ENCODE data around the gene RPL41.
"Not testable (repeated sequence)": the region's sequence is repeated elsewhere in the genome, so short reads cannot be mapped to it uniquely, and the experiment has no call there.

RPL41 gene

GRCh38 chr12:56154246-56154771 lies 37.9 kb downstream of the RPL41 start:
- DNase-seq (ENCODE audit: low read depth in 2 of 3, low spot score in 1 of 3), result no peak

- DNase-seq (ENCODE audit: low read depth in 2 of 3, low spot score in 1 of 3), result no peak
These were observed 38.4 kb downstream of the RPL41 start for GRCh38 chr12:56154818-56155217.

- no peak for DNase-seq (ENCODE audit: low read depth in 2 of 3, low spot score in 1 of 3)
These were observed 38.9 kb downstream of the RPL41 start for GRCh38 chr12:56155256-56155845.

DNA sequence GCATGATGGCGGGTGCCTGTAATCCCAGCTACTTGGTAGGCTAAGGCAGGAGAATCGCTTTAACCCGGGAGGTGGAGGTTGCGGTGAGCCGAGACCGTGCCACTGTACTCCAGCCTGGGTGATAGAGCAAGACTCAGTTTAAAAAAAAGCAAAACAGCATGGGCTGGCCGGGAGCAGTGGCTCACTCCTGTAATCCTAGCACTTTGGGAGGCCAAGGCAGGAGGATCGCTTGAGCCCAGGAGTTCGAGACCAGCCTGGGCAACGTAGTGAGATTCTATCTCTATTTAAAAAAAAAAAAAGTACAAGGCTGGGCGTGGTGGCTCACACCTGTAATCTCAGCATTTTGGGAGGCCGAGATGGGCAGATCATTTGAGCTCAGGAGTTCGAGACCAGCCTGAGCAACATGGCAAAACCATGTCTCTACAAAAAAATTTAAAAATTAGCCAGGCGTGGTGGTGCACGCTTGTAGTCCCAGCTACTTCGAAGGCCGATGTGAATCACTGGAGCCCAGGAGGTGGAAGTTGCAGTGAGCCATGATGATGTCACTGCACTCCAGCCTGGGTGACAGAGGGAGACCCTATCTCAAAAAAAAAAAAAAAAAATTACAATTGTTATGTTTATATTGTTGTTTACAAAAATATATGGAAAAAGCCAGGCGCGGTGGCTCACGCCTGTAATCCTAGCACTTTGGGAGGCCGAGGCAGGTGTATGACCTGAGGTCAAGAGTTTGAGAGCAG lies 40.2 kb downstream of the RPL41 start:
- DNase-seq (ENCODE audit: low read depth in 2 of 3, low spot score in 1 of 3), result not testable (repeated sequence)

DNA sequence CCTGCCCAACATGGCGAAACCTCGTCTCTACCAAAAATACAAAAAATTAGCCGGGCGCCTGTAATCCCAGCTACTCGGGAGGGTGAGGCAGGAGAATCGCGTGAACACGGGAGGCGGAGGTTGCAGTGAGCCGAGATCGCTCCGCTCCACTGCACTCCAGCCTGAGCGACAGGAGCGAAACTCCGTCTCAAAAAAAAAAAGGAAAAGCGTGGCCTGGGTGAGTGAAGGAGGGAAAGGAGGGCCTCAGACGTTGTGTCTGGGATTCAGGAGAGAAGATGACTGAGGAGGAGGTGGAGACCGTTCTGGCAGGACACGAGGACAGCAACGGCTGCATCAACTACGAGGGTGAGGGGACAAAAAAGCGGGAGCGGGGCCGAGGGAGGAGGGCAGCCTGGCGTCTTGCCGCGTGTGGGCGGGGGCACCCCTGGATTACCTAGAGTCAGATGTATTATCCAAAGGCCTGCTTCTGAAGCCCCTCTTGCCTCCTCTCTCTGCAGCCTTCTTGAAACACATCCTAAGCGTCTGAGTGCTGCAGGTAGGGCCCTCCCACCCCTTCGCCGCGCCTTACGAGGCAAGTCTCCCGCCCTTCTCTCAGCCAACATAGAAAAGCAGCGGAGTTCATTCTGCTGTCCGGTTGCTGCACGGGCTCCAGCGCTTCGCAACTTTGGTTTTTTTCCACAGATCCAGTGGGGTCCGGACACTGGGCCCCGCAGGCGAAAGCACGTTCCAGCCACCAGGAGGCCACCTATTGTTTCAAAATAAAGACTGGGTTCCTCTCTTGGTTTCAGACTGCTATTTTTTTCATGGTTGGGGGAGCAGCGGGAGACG lies 41.0 kb downstream of the RPL41 start:
- DNase-seq (ENCODE audit: low read depth in 2 of 3, low spot score in 1 of 3), result peak in 2 of 3 donors; percentile 35 to 50

- peak; percentile 89 to 93 (median 89) for DNase-seq (ENCODE audit: low read depth in 2 of 3, low spot score in 1 of 3)
These were observed 41.8 kb downstream of the RPL41 start, which contains the start of gene MYL6 for GRCh38 chr12:56158029-56158925. TSS of gene MYL6 (plus strand) at chr12:56158359. CDS start at chr12:56158402, 43 bp downstream.

DNA sequence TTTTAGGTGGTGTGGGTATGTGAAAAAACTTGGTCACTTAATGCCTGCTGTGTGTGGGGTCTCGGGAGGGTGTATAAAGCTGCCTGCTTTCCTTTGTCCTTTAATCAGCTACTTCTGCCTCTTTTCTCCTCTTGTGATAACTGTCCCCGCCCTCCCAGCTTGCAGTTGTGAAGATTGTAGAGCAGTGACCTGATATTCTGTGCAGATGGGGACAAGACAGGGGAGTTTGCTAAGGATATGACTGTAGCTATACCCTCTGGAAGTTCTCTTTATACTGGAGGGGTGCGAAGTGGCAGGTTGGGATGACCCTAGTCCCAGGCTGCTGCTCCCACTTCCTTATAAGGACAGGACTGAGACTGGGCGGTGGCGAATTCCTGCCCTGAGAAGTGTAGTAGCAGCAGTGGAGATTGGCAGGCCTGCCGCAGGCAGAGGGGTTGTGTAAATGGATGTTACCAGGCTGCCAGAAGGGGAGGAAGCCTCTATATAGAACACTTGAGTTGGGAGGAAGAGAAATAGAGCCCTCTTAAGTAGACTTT lies 42.6 kb downstream of the RPL41 start:
- peak in 1 of 3 donors; percentile 23 for DNase-seq (ENCODE audit: low read depth in 2 of 3, low spot score in 1 of 3)

- DNase-seq (ENCODE audit: low read depth in 2 of 3, low spot score in 1 of 3), result no peak
These were observed 43.2 kb downstream of the RPL41 start for GRCh38 chr12:56159482-56160192.

- peak in 2 of 3 donors; percentile 29 to 48 for DNase-seq (ENCODE audit: low read depth in 2 of 3, low spot score in 1 of 3)
These were observed 43.8 kb downstream of the RPL41 start for GRCh38 chr12:56160193-56160763.

DNA sequence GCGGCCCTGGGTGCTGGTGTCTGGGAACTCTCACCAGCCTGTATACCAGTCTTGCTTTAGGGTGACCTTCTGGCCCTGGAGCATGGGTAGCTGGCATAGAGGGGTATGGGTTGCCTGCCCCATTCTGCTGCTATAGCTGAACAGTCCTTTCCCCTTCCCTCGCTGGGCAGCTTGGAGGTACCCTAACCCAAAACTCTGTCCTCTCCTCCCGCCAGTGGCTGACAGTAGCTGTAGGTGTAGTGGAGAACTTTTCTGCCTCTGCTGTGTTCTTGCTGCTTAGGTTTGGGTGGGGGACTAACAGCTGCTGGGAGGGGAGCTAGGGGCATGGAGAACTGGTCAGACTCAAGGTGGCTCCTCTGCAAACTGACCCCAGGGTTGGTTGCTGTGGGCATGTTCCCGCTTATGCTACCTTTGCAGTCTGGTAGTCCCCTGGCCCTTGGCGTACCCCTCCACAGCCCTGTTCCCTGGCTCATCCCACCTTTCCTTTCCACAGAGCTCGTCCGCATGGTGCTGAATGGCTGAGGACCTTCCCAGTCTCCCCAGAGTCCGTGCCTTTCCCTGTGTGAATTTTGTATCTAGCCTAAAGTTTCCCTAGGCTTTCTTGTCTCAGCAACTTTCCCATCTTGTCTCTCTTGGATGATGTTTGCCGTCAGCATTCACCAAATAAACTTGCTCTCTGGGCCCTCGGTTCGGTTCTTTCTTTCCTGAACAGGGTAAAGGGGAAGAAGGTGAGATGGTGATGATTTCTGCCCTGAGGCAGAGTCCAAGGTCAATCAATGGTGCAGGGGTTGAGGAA lies 44.7 kb downstream of the RPL41 start:
- no peak for DNase-seq (ENCODE audit: low read depth in 2 of 3, low spot score in 1 of 3)

GRCh38 chr12:56161690-56162351 lies 45.4 kb downstream of the RPL41 start:
- DNase-seq (ENCODE audit: low read depth in 2 of 3, low spot score in 1 of 3), result no peak

- no peak for DNase-seq (ENCODE audit: low read depth in 2 of 3, low spot score in 1 of 3)
These were observed 46.2 kb downstream of the RPL41 start for GRCh38 chr12:56162468-56163290.

DNA sequence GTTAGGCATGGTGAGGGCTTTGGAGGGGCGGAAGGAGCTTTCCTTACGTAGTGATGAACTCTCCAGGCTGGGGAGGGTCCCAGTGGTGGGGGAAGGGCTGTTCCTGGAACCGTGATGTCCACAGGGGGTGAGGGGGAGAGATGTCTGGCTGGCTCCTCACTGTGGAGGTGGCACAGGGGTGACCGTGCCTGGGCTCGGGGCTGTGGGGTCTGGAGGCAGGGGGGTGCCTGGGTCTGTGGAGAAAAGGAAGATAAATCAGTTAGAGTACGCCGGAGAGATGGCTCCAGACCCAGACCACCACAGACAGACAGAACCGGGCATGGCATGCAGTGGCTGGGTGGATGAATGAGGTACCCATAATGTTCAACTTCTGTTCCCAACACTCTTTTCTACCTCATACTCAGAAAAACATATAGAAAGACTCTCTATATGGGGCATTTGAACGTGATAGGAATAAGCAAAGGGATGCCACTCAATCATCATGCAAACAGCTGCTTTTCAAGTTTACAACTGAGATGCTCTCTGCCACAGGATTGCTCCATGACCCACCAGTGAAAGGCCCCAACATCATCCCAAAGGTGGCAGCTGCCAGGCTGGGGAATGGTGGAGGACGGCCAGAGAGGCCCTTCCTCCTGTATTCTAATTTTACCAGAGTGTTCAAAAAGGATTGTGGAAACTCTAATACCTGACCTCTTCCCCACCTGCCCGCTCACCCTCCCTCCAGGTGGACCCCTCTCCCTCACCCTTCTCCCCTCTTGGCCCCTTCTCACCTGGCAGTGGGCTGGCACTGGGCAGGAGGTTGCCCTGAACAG lies 47.3 kb downstream of the RPL41 start:
- no peak for DNase-seq (ENCODE audit: low read depth in 2 of 3, low spot score in 1 of 3)

DNA sequence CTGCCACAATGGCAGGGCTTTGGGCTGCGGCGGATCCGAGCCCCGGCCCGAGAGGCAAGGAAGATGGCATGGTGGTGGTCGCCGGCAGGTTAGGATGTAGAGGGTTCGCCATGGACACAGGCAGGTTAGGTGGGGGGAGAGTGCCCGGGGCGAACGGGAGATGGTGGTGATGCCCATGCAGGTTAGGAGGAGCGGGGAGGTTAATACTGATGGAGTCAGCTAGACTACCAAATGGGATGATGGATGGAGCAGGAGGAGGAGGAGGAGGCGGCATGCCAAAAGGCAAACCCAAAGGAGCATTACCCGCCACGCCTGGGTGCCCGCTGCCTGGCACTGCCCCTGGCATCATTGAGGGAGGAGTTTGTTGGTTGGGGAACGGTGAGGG lies 47.9 kb downstream of the RPL41 start:
- DNase-seq (ENCODE audit: low read depth in 2 of 3, low spot score in 1 of 3), result no peak

GRCh38 chr12:56165369-56165768 lies 48.9 kb downstream of the RPL41 start:
- DNase-seq (ENCODE audit: low read depth in 2 of 3, low spot score in 1 of 3), result no peak

Data from stimulated activated CD4-positive, alpha-beta T cell treated with anti-CD3 and anti-CD28 coated beads, Interleukin-12 subunit alpha, Interleukin-12 subunit beta, amount 100 ng/mL, for 48 hours (primary cell).